NB4 (cell line): ENCODE results near the gene C11orf68.

Source experiments
- MYC ChIP-seq: IDR thresholded peaks from 2 replicates; pipeline ENCODE4 v1.6.1; 2011; ENCODE audit warnings: low read depth, low read length
- POLR2A ChIP-seq: IDR thresholded peaks from 2 replicates; pipeline ENCODE4 v1.6.1; 2011; ENCODE audit warnings: mild to moderate bottlenecking; ENCODE audit not compliant: insufficient read length; ENCODE audit errors: extremely low read depth
- TF ChIP-seq, protein P1 (sequence below): IDR thresholded peaks from one replicate; pipeline ENCODE4 v1.5.1; 2012; ENCODE audit warnings: low read depth, low read length

DNA sequence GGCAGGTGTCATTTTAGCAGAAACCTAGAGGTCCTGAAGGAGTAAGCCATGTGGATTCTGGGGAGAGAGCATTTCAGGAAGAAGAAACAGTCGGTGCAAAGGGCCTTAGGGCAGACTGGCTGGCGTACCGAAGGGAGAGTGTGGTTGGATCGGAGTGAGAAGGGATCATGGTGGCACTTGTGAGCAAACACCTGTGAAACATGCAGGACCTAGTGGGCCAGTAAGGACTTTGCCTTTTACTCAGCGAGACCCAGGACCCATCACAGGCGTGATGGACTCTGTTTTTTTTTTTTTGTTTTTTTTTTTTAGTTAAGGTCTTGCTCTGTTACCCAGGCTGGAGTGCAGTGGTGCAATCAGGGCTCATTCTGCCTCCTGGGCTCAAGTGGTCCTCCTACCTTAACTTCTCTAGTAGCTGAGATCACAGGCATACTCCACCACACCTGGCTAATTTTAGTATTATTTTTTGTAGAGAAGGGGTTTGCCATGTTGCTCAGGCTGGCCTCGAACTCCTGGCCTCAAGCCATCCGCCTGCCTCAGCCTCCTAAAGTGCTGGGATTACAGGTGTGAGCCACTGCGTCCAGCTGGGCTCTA, 23.0 kb upstream of the C11orf68 start:
- TF ChIP-seq, protein P1, sequence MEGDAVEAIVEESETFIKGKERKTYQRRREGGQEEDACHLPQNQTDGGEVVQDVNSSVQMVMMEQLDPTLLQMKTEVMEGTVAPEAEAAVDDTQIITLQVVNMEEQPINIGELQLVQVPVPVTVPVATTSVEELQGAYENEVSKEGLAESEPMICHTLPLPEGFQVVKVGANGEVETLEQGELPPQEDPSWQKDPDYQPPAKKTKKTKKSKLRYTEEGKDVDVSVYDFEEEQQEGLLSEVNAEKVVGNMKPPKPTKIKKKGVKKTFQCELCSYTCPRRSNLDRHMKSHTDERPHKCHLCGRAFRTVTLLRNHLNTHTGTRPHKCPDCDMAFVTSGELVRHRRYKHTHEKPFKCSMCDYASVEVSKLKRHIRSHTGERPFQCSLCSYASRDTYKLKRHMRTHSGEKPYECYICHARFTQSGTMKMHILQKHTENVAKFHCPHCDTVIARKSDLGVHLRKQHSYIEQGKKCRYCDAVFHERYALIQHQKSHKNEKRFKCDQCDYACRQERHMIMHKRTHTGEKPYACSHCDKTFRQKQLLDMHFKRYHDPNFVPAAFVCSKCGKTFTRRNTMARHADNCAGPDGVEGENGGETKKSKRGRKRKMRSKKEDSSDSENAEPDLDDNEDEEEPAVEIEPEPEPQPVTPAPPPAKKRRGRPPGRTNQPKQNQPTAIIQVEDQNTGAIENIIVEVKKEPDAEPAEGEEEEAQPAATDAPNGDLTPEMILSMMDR: no peak
- TF ChIP-seq POLR2A: no peak
- TF ChIP-seq MYC: no peak
